NCI-H128 (cell line): ENCODE results near the gene STIM2.

Experiments used
- DNase-seq: peaks from one replicate; lab custom pipeline; 2025; ENCODE audit not compliant: unreplicated experiment; lab: John Stamatoyannopoulos, UW

STIM2 gene

DNA sequence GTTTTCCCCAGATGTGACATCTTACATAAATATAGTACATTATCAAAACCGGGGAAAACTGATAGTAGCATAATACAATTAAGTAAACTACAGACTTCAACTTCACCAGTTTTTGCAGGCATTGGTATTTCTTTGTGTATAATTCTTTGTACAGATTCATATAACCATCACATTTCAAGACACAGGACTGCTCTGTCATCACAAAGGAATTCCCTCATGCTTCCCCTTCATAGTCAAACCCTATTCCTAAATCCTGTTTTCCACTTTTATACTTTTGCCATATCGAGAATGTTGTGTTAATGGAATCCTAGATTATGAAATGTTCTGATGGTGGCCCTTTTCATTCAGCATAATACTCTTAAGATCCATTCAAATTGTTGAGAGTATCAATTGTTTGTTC, 36.0 kb downstream of the STIM2 start:
- DNase-seq = no peak

DNA sequence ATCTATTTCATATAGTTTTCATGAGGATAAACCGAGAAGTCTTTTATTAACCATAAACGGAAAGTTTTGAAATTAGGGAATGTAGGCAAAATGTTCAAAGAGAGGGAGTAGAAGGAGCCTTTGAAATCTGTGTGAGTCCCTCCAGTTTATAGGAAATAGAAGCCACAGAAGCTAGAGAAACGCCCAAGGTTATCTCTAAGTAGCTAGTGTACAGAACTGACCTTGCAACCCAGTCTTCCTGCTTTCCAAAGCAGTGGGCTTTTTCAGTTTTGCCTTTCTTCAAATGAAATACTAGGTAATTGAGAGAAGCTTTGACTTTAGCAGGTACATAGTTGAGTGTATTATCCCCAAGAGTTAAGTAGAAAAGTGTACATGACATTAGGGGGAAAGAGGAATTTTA, 39.4 kb downstream of the STIM2 start:
- DNase-seq = no peak

DNA sequence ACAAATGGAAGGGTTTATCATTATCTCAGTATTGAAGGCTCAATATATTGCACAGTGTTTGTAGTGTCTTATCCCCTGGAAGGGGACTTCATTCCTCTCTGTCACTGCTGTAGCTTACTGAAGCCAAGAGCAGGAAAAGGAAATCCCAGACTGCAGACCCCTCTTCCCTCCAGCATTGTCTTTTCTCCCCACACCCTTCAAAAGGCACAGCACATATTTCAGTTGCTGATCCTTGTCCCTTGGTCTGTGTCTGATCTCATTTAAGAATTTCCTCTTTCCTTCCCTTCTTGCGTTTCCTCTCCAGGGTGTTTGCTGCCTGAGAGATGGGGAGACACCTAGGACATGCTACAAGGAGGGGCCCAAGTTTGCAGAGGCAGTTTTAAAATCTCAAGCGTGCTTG, 40.1 kb downstream of the STIM2 start:
- no peak for DNase-seq

DNA sequence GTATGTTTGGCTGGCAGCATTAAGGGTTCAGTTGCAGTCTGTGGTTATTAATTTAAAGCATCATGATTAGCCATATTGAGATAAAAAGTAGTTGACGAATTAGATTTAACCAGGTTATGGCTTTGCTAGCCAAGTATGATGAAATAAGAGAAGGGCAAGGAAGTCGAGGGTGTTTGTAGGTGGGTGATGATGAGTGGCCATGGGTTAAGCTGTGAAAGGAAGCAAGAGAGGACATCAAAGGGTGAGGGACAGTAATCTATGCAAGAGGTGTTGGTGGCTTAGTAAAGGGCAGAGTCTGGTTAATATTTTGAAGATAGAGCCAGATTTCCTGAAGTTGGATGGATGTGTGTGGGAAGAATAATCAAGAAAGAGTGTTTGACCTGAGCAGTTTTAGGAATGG, 44.5 kb downstream of the STIM2 start:
- no peak for DNase-seq

DNA sequence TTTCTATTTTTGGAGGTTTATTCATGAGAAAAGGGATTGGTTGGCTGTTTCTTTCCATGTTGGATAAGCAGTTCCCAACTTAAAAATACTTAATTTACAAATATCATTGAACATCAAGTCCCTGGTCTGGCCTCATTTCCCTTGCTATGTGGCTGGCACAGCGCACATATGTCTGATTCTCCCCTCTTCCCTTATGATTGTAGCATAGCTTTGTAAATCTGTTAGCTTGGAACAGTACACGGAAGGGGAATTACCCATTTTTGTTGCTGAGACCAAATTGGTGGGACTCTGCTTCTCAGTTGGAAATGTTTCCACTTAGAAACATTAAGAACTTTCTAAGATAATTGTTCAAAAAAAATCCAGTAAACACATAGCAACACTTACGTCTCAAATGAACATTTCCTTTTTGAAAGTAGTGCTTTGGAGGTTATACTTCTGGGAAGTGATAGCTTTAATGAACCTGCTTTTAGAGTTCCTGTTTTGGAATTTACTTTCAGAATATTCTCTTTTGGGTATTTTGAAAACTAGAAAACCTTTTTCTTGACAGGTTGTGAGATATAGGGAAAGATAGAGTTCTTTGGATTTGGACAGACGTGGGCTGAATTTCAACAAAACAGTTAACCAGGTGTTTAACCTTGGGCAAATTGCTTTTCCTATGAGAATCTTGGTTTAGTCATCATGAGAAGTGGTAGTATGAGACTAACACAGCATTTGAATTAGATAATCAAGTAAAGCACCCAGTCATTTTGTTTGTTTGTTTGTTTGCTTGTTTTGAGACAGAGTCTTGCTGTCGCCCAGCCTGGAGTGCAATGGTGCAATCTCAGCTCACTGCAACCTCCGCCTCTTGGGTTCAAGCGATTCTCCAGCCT, 47.3 kb downstream of the STIM2 start:
- no peak for DNase-seq

DNA sequence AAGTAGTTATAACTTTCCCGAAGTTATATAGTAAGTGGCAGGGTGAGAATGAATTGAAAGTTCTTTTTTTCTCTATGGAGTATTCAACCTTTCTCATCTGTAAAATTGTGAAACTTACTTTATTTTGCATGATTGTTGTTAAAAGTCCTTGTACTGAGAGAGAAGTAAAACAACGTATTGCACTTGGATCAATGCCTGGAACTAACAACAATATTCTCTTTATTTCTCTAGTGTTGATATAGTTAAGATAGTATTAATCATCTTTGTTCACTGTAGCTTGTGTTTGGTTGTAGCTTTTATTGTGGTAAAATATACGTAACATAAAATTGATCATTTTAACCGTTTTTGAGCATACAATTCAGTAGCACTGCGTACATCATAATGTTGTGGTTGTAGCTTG, 48.7 kb downstream of the STIM2 start:
- DNase-seq = no peak

DNA sequence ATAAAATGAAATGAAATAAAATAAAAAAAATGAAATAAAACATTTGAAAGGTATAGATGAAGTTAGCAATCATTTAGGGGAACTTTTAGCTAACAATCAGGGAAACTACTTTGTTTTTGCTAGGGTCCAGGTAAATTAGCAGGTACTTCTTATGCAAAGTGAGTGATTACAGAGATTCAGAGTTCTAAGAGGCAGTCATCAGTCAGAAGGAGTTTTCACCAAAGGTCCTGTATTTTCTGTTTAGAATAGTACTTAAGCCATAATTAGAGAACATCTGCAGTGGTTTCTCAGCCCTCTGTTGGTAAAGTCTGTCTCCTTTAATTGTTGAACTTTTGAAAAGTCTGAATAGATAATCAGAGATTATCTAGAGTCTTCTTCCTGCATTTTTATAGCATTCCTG, 50.6 kb downstream of the STIM2 start:
- no peak for DNase-seq

DNA sequence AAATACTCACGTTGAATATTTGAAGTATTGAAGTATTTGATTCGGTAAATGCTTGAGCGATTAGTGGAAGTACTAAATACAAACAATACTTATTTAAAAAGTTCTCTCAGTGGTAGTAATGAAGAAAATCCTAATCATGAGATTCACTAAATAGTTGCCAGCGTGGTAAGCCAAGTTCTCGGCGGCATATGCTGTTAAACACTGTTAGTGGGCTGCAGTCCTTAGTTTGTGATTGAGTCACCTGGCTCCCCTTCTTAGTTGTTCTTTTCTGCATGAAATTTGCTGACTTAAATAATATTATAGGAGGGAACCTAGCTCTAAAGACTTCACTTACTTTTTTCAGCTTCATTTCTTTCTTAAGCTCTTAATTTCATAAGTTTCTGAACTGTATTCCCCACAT, 51.4 kb downstream of the STIM2 start:
- no peak for DNase-seq

DNA sequence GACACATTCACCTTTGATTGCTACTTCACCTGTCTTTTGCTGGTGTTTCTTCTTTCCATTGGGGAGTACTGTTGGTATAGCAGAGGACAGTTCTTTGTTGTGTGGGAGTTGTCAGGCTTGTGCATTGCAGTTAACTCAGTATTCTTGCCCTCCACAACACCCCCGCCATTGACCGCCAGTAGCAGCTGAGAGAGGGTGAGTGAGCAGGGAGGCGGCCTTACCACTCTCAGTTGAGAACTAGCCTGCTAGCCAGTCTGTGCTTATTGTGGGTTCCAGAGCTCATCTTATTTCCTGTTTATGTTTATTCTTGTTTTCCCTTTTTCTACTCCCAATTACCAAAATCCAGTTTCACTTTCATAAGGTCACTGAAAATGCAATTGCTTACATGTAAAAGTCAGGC, 52.2 kb downstream of the STIM2 start:
- no peak for DNase-seq

DNA sequence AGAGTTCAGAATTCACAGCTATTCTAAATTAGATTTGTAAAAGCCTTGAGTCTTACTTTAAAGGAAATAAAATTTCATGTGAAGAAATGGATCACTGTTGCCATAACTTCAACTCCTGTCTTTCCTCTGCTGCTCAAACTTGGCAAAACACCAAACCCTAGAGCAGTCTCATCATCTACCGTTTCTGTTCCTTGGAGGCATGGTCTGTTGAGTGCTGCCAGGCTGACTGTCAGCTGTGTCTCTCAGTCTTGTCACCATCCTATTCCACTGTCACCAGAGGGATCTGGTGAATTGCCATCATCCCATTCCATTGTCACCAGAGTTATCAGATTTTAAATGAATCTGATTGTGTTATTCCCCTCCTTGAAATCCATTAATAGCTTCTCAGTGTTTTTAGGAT, 55.6 kb downstream of the STIM2 start:
- DNase-seq = no peak

DNA sequence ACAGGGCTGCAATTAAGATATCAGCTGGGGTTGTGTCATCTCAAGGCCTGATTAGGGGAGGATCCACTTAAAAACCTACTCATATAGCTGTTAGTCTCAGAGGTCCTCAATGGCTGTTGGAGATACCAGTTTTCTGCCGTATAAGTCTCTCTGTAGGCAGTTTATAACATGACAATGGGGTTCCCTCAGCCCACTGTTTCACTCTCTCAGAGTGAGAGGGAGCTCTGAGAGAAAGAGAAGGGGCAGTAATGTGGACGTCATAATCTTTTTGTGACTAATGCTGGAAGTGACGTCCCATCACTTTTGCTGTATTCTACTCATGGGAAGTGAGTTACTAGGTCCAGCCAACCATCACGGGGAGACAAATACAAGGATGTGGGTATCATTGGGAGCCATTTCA, 70.3 kb downstream of the STIM2 start:
- no peak for DNase-seq

DNA sequence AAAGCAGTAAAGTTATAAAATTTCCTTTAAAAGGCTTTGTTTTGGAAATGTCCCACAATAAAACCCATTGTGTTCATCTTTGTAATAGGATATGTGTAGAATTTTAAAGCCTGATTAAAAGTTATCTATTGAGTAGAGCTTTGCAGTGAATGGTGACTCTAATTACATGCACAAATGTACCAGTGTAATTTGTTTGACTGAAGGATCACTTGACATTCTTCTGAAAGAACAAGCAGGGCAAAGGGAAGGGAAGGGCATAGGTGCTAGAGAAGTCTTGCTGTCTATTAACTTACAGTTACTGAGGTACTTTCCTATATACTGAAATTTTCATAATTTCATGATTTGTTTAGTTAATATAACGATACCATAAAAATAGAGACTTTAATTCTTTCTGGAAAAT, 70.8 kb downstream of the STIM2 start:
- no peak for DNase-seq

DNA sequence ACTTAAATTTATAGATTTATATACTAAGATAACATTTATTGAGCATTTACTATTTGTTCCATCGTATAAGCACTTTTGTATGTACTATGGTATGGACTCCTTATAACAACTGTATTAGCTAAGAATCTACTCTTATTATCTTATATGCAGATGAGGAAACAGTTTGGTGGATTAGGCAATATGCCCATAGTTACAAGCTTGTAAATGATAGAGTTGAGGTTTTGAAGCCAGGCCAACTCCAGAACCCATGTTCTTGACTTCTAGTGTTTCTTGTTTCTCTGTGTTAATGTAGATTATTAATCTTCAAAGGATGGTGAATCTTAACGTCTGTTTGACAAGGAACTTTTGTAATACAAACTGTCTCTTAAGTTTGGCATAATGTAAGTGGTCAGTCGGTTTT, 71.3 kb downstream of the STIM2 start:
- no peak for DNase-seq

DNA sequence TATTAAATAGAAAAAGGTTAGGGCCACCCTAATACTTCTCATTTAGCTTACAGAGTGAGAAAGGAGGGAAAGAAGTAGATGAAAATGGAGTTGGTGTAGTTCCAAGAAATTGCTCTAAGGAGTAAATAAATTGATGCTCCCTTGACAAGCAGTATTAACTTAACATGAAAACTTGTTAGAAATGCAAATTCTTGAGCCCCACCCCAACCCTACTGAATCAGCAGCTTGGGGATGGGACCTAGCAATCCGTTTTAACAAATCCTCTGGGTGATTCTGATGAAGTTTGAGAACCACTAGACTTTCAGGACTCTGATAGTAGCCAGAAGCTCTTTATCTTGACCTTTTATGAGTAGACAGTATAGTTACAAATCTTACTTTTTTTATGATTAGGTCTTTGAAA, 74.8 kb downstream of the STIM2 start:
- DNase-seq = no peak

DNA sequence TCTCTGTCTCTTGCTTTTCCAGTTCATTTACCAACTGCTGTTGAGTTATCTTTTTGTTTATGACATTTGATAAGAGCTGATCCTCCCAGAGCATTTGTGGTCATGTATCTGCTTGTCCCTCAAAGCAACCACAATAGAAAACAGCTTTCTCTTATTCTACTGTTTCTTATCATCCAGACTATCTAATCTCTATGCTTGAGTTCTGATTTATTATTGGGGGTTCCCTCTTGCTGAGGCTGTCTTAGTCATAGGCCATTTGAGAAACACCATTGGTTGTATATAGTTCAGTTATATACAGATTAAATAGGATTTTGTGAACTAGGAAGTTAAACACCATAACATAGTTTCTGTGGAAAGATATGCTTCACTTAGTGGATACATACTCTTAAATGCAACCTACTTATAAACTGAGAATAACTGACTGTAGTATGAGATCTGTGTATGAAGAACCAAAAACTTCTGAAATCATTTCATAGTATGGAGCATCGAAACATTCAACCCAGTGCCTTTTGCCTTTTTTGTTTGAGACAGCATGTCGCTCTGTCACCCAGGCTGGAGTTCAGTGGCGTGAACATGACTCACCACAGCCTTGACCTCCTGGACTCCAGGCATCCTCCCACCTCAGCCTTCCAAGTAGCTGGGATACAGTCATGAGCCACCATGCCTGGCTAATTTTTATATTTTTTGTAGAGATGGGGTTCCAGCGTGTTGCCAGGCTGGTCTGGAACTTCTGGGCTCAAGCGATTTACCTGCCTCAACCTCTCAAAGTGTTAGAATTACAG, 75.8 kb downstream of the STIM2 start:
- DNase-seq = no peak

DNA sequence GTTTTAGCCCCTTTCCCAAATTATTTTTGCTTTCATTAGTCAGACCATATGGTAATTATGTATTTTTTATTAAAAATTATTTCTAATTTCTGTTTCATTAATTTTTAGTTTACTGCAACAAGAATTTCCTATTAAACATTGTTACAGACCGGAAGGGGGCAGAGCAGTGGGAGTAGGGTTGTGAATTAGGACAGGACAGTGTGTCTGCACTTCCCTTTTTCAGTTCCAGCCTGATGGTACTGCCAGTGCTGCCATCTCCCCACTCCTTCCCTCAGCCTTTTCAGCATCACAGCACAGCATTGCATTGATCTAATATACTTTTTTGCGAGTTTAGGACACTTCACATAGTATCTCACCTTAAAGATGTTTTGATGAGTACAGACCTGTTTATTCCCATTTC, 76.5 kb downstream of the STIM2 start:
- DNase-seq = no peak

DNA sequence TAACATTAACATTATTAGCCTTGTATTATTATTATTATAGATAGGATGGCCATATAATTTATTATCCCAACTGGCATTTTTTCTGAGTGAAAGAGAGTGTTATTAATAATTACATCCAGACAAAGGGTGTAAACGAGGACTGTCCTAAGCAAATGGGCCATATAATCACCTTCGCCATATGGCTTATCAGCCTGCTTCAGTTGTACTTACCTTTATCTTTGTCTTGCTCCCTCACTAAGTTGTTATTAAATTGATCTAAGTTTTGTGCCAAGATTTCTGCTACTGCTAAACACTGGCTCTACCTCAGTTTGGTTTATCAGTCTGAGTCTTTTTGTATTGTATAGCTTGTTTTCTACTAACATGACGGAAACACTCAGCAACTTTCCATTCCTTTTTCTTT, 76.9 kb downstream of the STIM2 start:
- no peak for DNase-seq

DNA sequence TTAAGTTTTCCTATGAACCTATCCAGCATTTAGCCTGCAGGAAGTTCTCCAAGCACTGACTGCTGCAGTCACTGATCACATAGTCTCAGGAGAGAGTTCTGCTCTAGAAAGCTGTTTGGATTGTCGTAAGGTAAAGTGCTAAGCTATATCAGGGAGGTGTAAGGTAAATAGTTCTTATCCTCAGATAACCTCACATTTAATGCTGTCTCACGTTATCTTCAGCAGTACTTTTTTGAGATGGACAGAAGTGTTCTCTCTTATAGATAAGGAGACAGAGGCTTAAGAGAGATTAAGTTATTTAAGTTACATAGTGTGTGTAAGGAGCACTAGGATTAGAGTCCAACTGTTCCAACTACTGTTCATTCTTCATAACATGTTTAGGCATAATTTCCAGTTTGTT, 77.9 kb downstream of the STIM2 start:
- no peak for DNase-seq

DNA sequence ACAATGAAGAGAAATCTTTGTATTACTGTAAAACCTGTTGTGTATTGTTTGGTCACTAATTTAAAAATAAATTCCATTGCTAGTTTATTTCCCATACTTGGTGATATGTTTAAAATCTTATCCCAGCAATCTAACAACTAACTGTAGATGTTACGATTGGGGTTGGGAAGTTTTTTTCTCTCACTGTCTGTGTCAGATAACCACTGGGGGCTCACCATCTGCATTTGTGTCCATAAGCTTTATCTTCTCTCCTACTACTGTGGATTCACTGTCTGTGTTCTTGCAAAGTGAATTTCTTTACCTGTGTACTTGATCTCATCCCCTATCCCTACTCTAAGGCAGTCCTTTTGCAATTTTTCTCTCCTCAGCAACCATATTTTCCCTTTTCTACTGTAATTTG, 81.3 kb downstream of the STIM2 start:
- DNase-seq = no peak

DNA sequence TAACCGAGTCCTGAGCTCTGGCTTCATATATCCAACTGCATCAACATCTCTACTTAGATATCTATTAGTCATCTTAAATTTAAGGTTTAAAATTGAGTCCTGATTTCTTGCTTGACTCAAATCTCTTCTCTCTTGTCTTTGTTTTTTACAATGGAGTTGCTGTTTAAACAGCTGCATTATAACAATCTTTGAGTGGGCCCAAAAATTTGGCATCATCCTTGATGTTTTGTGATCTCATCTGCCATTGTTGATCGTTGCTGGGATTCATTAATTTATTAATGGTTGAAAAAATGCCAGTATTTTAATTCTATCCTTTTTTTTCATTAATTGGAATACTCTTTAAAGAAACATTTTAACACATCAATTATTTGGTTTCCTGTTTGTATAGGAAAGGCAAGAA, 82.2 kb downstream of the STIM2 start:
- no peak for DNase-seq

DNA sequence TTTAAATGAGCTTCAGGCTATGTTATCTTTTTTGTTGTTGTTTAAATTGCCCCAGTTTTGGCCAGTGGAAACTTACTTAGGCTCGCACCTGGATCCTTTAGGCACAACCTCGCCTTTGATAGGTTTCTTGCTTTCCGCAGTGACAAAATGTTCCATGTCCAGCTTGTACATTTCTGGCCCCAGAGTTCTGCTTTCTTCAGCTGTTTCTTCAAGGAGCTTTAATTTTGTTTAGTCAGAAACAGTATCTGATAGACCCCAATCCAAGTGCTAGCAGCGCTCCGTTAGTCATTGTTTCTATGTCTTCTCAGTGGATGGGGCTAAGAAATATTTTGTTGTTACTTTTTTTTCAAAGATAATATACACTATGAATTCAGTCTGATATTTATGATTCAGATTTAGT, 82.8 kb downstream of the STIM2 start:
- no peak for DNase-seq

DNA sequence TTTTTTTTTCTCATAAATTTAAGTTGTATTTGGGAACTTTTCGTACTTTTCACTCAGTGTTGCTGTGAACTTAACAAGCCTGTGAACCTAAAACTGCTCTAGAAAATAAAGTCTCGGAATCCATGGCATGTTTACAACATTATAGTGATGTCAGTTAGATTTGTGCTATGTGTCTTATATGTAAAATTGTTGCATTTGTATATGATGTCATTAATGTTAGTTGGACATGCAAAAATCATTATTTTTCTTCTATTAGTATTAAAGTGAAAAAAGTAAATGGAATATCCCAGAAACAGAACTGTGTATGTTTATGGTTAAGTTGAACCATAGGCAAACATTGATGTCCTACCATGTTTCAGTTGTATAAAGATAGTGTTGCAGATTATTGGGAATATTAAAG, 85.2 kb downstream of the STIM2 start:
- DNase-seq = no peak

DNA sequence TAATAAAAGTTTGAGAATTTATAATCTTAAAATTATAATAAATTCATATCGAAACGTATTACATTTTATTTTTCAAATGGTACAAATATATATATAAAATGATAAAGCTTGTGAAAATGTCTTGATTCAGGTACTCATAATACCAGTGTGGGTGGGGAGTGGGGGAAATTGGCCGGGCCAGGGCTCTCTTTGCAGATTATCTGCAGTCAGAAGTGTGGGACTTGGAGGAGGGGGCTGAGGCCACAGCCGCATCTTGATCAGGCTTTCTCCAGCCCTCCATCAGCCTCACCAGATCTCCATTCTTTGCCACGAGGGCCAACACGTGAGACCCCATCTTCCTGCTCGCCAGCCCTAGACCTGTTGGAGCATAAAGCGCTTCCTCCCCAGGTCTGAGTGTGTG, 86.7 kb downstream of the STIM2 start:
- no peak for DNase-seq
